Fibroblast of the aortic adventitia (primary cell): Measurements from ENCODE around the gene H6PD. TPM values are rescaled to one million over a fixed set of nuclear protein-coding genes. Genes with fewer than 3 reads are reported as not detected.

ENCODE experiments used
- DNase-seq: peaks from one replicate; pipeline ENCODE4 v3.0.0-alpha.2; 2010; ENCODE audit warnings: low read depth
- H3K4me3 ChIP-seq: 2 replicates; pipeline ENCODE4 v1.5.1; 2011; ENCODE audit warnings: low read depth, mild to moderate bottlenecking, control low read depth, low read length, moderate library complexity
- total RNA-seq: library from RNA; depleted of rRNA; stranded (reverse); fragments of >200 nt; gene quantifications from 2 replicates; pipeline ENCODE4 v1.2.3, GENCODE V29; 2012; ENCODE audit warnings: low replicate concordance
- TF ChIP-seq, protein P1 (sequence below): IDR thresholded peaks from 2 replicates; pipeline ENCODE4 v1.5.1; 2011; ENCODE audit warnings: mild to moderate bottlenecking, low read length, control low read depth, inconsistent platforms; ENCODE audit not compliant: insufficient read depth

The H6PD gene
- total RNA-seq, 1 donor = 36.9 TPM

DNA sequence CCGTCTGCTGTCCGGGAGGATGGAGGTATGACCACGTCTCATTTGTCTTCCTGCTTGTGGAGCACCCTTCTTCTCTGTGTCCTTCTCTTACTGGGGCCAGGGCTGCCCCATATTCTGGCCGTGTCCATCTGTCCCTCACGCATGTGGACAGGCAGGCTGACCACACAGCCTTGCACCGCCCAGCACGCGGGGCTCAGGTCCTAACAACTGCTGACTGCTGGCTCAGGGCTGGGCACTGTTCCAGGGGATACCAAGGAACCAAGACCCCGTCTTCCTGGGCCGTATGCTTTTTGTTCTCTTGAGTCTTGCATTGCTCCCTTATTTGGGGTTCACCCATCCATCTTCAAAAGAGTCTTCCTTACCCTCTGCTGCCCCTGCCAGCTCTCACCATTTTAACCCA, 40.6 kb downstream of the H6PD start:
- TF ChIP-seq, protein P1, sequence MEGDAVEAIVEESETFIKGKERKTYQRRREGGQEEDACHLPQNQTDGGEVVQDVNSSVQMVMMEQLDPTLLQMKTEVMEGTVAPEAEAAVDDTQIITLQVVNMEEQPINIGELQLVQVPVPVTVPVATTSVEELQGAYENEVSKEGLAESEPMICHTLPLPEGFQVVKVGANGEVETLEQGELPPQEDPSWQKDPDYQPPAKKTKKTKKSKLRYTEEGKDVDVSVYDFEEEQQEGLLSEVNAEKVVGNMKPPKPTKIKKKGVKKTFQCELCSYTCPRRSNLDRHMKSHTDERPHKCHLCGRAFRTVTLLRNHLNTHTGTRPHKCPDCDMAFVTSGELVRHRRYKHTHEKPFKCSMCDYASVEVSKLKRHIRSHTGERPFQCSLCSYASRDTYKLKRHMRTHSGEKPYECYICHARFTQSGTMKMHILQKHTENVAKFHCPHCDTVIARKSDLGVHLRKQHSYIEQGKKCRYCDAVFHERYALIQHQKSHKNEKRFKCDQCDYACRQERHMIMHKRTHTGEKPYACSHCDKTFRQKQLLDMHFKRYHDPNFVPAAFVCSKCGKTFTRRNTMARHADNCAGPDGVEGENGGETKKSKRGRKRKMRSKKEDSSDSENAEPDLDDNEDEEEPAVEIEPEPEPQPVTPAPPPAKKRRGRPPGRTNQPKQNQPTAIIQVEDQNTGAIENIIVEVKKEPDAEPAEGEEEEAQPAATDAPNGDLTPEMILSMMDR = no peak
- DNase-seq = no peak
- H3K4me3 ChIP-seq = no peak overlapping the region

DNA sequence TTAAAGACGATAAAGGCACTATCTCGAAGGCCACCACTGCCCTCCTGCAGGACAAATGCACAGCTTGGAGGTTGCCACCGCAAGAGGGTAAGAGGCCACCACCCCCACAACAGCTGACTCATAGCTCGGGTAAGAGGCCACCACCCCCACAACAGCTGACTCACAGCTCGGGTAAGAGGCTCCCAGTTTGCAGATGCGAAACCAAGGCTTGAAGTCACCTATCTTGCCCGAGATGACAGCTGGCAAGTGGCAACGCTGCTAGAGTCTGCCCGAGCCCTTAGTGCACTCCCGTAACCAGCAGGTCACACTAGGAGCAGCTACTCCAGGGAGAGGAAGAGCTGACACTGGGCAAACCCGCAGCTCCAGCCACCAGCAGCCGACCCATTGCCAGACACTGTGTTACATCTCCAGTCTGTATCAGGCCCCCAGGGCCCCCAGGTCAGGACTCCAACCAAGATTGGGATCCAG, 41.0 kb downstream of the H6PD start:
- H3K4me3 ChIP-seq = no peak overlapping the region
- TF ChIP-seq, protein P1 = no peak
- DNase-seq = peak; percentile 76

DNA sequence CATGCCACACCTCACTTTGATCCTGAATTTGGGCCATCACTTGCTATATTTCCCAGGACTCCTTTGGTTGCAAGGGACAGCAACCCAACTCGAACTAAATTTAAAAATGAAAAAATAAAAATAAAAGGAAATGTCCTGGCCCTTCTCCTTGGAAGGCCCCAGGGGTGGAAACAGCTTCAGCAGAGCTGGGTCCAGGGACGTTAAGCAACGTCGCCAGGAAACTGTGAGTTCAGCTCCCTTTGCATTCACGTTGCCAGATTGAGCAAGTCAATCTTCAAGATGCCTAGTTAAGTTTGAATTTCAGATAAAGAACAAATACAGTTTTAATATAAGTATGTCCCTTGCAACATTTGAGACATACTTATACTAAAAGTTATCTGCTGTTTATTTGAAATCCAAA, 43.5 kb downstream of the H6PD start:
- TF ChIP-seq, protein P1 = no peak
- peak; percentile 58 for DNase-seq
- no peak overlapping the region for H3K4me3 ChIP-seq

DNA sequence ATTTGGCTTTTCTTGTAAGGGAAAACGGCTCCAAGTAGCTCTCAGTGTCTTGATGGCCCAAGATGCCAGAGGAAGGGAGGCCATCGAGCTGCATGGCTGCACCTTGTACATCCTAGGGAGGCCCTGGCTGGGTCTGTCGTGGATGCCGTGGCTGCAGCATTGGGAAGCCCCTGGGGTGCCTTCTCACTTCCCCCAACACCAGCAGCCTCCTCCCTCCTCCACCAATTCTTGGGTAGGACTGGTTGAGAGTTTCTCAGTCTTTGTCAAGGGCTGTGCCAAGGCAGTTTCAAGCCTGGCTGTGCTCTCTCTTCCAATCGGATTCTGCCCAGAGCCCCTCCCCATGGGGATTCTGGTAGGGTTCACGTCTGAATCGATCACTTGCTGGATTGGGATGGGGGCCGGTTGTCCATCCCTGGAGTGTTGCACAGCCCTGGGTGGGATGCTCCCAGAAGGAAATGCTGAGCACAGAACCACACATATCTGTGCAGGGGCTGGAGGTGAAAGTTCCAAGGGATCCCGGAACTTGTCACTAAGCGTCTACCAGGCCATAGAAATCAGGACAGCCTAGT, 44.1 kb downstream of the H6PD start:
- TF ChIP-seq, protein P1 = no peak
- no peak for DNase-seq
- H3K4me3 ChIP-seq = no peak overlapping the region

DNA sequence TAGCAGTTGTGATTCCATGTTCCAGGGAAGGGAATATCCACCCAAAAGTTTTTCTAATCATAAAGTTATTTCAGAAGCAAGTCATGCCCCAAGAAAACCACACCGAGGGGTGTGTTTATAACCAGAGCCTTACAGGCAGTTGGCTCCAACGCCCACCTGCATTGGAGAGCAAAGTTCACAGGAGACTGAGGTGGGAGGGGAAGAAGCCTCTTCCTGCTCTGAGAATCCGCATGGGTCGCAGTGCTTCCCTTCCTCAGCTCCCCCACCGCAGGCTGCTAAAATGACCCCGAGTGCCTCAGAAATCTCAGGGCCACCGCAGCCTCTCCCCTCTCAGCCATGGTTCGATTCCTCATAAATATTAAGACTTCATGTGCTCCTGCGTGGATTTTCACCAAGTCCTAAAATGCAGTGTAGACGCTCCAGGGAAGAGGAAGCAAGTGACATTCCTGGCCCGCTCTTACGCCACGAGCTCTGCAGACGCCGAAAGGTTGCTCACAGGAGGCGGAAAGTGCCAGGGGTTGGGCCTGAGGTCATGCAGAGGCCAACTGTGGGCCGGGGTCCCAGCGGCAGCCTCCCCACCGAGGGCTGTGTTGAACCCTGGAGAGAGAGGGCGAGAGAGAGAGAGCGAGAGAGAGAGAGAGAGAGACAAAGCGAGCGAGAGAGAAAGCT, 44.7 kb downstream of the H6PD start:
- DNase-seq = no peak
- no peak overlapping the region for H3K4me3 ChIP-seq
- TF ChIP-seq, protein P1 = no peak

DNA sequence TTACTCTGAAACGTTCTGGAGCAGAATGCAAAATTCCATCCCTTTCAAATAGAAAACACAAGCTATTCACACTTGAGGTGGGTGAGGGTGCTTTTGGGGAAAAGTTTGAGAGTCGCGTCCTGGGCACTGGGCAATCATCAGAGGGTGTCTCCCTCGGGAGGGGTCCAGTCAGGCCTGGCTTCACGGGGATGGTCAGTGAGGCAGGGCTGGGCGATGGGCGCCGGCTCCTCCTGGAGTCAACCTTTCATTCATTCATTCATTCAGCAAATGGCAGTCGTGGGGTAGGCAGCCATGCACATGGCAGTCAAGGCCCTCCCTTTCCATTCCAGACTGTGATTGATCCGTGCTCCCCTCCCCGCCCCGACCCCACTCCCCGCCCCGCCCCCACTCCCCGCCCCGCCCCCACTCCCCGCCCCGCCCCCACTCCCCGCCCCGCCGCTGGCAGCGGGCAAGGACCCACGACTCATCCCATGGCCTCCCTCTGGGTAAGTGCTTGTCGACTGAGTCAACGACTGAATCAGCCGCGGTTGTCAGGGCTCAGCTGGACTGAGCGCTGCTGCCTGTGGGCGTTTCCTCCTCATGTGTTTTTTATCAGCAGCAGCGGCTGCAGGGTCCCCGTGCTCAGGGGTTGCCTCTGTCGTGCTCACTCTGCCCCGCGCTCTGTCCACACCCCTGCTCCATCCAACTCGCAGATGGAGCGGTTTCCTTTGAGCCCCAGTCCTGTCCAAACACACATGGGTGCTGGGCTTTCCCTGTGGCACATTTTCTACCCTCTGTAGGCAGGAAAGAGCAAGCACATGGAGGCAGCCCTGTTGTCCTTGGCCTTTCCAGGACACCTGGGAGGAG, 45.7 kb downstream of the H6PD start:
- no peak overlapping the region for H3K4me3 ChIP-seq
- peak; percentile 93 for DNase-seq
- TF ChIP-seq, protein P1 = peak; percentile 18
